Measurements from ENCODE around the gene FUT6.

The FUT6 gene

GRCh38 chr19:5822181-5822844 lies 17.2 kb downstream of the FUT6 start:
- no peak overlapping the region for H3K4me3 ChIP-seq (ENCODE audit: low read depth, low read length)
- no peak for TF ChIP-seq CTCF (IDR thresholded peaks at IDR 0.05; ENCODE audit: low read depth, low read length)

- no peak for TF ChIP-seq CTCF (IDR thresholded peaks at IDR 0.05; ENCODE audit: low read depth, low read length)
- H3K4me3 ChIP-seq (ENCODE audit: low read depth, low read length): no peak overlapping the region
These were observed 17.9 kb downstream of the FUT6 start for GRCh38 chr19:5821521-5822180.

DNA sequence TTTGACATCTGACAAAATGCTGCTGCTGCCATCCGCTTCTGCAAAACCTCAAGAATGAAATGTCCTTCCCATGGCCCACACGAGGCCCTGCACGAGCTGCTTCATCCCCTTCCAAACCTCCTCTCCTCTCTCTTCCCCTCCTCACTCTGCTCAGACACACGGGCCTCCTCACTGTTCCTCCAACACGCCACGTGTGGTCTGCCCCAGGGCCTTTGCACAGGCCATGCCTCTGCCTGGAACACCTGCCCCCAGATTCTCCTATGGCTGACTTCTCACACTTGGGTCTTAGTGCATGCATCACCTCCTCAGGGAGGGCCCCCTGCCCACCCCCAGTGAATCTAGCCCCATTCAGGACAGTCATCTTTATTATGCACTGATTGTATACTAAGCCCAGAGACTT lies 18.7 kb downstream of the FUT6 start:
- no peak for TF ChIP-seq CTCF (IDR thresholded peaks at IDR 0.05; ENCODE audit: low read depth, low read length)
- H3K4me3 ChIP-seq (ENCODE audit: low read depth, low read length): no peak overlapping the region

GRCh38 chr19:5818594-5818993 lies 20.9 kb downstream of the FUT6 start:
- no peak for TF ChIP-seq CTCF (IDR thresholded peaks at IDR 0.05; ENCODE audit: low read depth, low read length)
- no peak overlapping the region for H3K4me3 ChIP-seq (ENCODE audit: low read depth, low read length)

DNA sequence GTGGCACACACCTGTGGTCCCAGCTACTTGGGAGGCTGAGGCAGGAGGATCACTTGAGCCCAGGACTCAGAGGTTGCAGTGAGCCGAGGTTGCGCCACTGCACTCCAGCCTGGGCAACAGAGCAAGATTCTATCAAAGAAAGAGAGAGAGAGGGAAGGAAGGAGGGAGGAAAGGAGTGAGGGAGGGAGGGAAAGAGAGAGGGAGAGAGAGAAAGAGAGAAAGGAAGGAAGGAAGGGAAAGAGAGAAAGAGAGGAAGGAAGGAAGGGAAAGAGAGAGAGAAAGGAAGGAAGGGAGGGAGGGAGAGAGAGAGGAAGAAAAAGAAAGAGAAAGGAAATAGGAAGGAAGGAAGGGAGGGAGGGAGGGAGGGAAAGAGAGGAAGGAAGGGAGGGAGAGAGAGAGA lies 22.3 kb downstream of the FUT6 start:
- TF ChIP-seq CTCF (IDR thresholded peaks at IDR 0.05; ENCODE audit: low read depth, low read length): no peak
- H3K4me3 ChIP-seq (ENCODE audit: low read depth, low read length): no peak overlapping the region

- no peak for TF ChIP-seq CTCF (IDR thresholded peaks at IDR 0.05; ENCODE audit: low read depth, low read length)
- H3K4me3 ChIP-seq (ENCODE audit: low read depth, low read length): no peak overlapping the region
These were observed 24.7 kb downstream of the FUT6 start for GRCh38 chr19:5814852-5815246.

- no peak for TF ChIP-seq CTCF (IDR thresholded peaks at IDR 0.05; ENCODE audit: low read depth, low read length)
These were observed 25.2 kb downstream of the FUT6 start for GRCh38 chr19:5814123-5814851.

More at GRCh38 chr19:5814123-5814851, 25.2 kb downstream of the FUT6 start:
- no peak overlapping the region for H3K4me3 ChIP-seq (ENCODE audit: low read depth, low read length)

Data from WI38 (cell line).